GM23338 (cell line): Measurements from ENCODE around the gene GAPDH.

Experiments
- CREB1 ChIP-seq: fragments of 250-450 bp; sonication (Bioruptor Pico); IDR thresholded peaks from 2 replicates; pipeline ENCODE4 v1.5.0; 2020; ENCODE audit warnings: low read depth, mild to moderate bottlenecking, moderate library complexity
- CTCF ChIP-seq, 2 experiments: fragments of 200-600 bp in 1 of 2; sonication (generic) in 1 of 2; conservative IDR thresholded peaks; 2 replicates each; pipeline versions ENCODE4 v1.5.1 to v1.6.1; 2016 to 2017; ENCODE audit warnings: antibody characterized with exemption in 2 of 2, low read depth in 2 of 2, mild to moderate bottlenecking in 2 of 2, moderate library complexity in 1 of 2
- EZH2 ChIP-seq: fragments of 200-600 bp; sonication (generic); IDR thresholded peaks from one replicate; pipeline ENCODE4 v1.8.0; 2017; ENCODE audit warnings: antibody characterized with exemption, mild to moderate bottlenecking, low read depth; ENCODE audit not compliant: unreplicated experiment
- EZH2phosphoT487 ChIP-seq: fragments of 200-600 bp; sonication (generic); IDR thresholded peaks from one replicate; pipeline ENCODE4 v1.8.1; 2018; ENCODE audit warnings: antibody characterized with exemption; ENCODE audit not compliant: unreplicated experiment
- JUNB ChIP-seq: IDR thresholded peaks from one replicate; pipeline ENCODE4 v1.6.1; 2016; ENCODE audit warnings: antibody characterized with exemption; ENCODE audit not compliant: unreplicated experiment
- NANOG ChIP-seq: IDR thresholded peaks from 2 replicates; pipeline ENCODE4 v1.6.1; 2016; ENCODE audit warnings: antibody characterized with exemption, borderline replicate concordance
- POLR2AphosphoS5 ChIP-seq: IDR thresholded peaks from 2 replicates; pipeline ENCODE4 v1.6.1; 2016; ENCODE audit warnings: antibody characterized with exemption, low read depth
- REST ChIP-seq: IDR thresholded peaks from one replicate; pipeline ENCODE4 v1.6.1; 2018; ENCODE audit warnings: antibody characterized with exemption; ENCODE audit not compliant: unreplicated experiment
- STAT1 ChIP-seq: IDR thresholded peaks from one replicate; pipeline ENCODE4 v1.6.1; 2016; ENCODE audit warnings: antibody characterized with exemption; ENCODE audit not compliant: unreplicated experiment
- ZNF462 ChIP-seq: fragments of 250-450 bp; sonication (Bioruptor Pico); IDR thresholded peaks from 2 replicates; pipeline ENCODE4 v1.5.0; 2020; ENCODE audit warnings: mild to moderate bottlenecking, moderate library complexity

- TF ChIP-seq EZH2 (no peak), EZH2phosphoT487 (no peak), CTCF (conservative IDR thresholded peaks at IDR 0.05; ENCODE audit: low read depth in 2 of 2) (no peak), POLR2AphosphoS5 (no peak), JUNB (no peak), CREB1 (CRISPR knock-in tag) (no peak), STAT1 (no peak), REST (no peak), ZNF462 (CRISPR knock-in tag) (no peak), NANOG (no peak)
Measured at GRCh38 chr12:6567112-6567670, 32.9 kb downstream of the GAPDH start.
